ENCODE results near the gene CCP110. TPM values are rescaled to one million over a fixed set of nuclear protein-coding genes. Genes with fewer than 3 reads are reported as not detected.
A peak's percentile ranks its signal among the peaks of the same experiment; 100 is the strongest.
"Not testable (repeated sequence)": the region's sequence is repeated elsewhere in the genome, so short reads cannot be mapped to it uniquely, and the experiment has no call there.

Gene CCP110
- total RNA-seq, 1 donor from 2014 or later = 3.9 TPM

- peaks cover 3% of the 10 kb centered on the region for H3K36me3 ChIP-seq (ENCODE audit: control insufficient read depth, insufficient read depth, low read length)
- FAIRE-seq = no peak
- H3K4me3 ChIP-seq (ENCODE audit: low read depth, low read length) = no peak overlapping the region
- TF ChIP-seq, protein P1, sequence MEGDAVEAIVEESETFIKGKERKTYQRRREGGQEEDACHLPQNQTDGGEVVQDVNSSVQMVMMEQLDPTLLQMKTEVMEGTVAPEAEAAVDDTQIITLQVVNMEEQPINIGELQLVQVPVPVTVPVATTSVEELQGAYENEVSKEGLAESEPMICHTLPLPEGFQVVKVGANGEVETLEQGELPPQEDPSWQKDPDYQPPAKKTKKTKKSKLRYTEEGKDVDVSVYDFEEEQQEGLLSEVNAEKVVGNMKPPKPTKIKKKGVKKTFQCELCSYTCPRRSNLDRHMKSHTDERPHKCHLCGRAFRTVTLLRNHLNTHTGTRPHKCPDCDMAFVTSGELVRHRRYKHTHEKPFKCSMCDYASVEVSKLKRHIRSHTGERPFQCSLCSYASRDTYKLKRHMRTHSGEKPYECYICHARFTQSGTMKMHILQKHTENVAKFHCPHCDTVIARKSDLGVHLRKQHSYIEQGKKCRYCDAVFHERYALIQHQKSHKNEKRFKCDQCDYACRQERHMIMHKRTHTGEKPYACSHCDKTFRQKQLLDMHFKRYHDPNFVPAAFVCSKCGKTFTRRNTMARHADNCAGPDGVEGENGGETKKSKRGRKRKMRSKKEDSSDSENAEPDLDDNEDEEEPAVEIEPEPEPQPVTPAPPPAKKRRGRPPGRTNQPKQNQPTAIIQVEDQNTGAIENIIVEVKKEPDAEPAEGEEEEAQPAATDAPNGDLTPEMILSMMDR (IDR thresholded peaks at IDR 0.05; ENCODE audit: insufficient read depth, low read length, severe bottlenecking) = no peak
- DNase-seq (ENCODE audit: low read depth) = no peak
- no peaks in the 10 kb centered on the region for H3K27me3 ChIP-seq (ENCODE audit: control insufficient read depth, insufficient read depth, low read length)
Observed at GRCh38 chr16:19540241-19540970, 16.7 kb downstream of the CCP110 start.

GRCh38 chr16:19542138-19542821, 18.5 kb downstream of the CCP110 start:
- FAIRE-seq = no peak
- Histone ChIP-seq H3K27me3 (ENCODE audit: control insufficient read depth, insufficient read depth, low read length) (no peaks in the 10 kb centered on the region), H3K36me3 (ENCODE audit: control insufficient read depth, insufficient read depth, low read length) (no peaks in the 10 kb centered on the region), H3K4me3 (ENCODE audit: low read depth, low read length) (no peak overlapping the region)
- TF ChIP-seq, protein P1 (IDR thresholded peaks at IDR 0.05; ENCODE audit: insufficient read depth, low read length, severe bottlenecking) = no peak
- peak; percentile 48 for DNase-seq (ENCODE audit: low read depth)

GRCh38 chr16:19543278-19543996, 19.7 kb downstream of the CCP110 start:
- not testable (repeated sequence) for H3K4me3 ChIP-seq (ENCODE audit: low read depth, low read length); DNase-seq (ENCODE audit: low read depth); H3K36me3 ChIP-seq (ENCODE audit: control insufficient read depth, insufficient read depth, low read length); FAIRE-seq; H3K27me3 ChIP-seq (ENCODE audit: control insufficient read depth, insufficient read depth, low read length)

- H3K27me3 ChIP-seq (ENCODE audit: control insufficient read depth, insufficient read depth, low read length) = no peaks in the 10 kb centered on the region
- TF ChIP-seq, protein P1 (IDR thresholded peaks at IDR 0.05; ENCODE audit: insufficient read depth, low read length, severe bottlenecking) = no peak
- no peak for DNase-seq (ENCODE audit: low read depth)
- FAIRE-seq = no peak
- no peak overlapping the region for H3K4me3 ChIP-seq (ENCODE audit: low read depth, low read length)
- no peaks in the 10 kb centered on the region for H3K36me3 ChIP-seq (ENCODE audit: control insufficient read depth, insufficient read depth, low read length)
Observed at GRCh38 chr16:19548144-19548543, 24.4 kb downstream of the CCP110 start.

DNA sequence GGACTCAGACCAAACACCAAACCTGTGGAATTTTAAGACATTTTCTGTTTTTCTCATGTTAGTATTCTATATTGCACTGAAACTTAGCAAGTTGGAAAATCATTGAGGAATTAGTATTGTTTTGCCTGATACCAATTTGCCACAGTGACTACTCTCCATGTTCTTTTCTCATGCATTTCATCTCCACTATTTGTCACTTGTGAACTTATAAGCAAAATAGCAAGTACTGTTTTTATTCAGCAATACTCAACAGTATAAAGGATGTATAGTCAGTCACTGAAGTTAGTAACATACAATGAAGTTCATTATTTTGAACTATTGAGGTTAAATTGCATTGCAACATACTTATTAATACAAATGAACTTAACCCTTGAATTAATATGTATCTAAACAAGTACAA, 25.9 kb downstream of the CCP110 start:
- no peak overlapping the region for H3K4me3 ChIP-seq (ENCODE audit: low read depth, low read length)
- TF ChIP-seq, protein P1 (IDR thresholded peaks at IDR 0.05; ENCODE audit: insufficient read depth, low read length, severe bottlenecking) = no peak
- DNase-seq (ENCODE audit: low read depth) = no peak
- H3K36me3 ChIP-seq (ENCODE audit: control insufficient read depth, insufficient read depth, low read length) = no peaks in the 10 kb centered on the region
- no peaks in the 10 kb centered on the region for H3K27me3 ChIP-seq (ENCODE audit: control insufficient read depth, insufficient read depth, low read length)
- no peak for FAIRE-seq

Data from bronchial epithelial cell (primary cell).